Measurements from ENCODE around the gene SNAPC2.

SNAPC2 gene

GRCh38 chr19:7933411-7933810 lies 13.3 kb downstream of the SNAPC2 start:
- Histone ChIP-seq H3F3A (ENCODE audit: insufficient read depth, low read length) (no peaks in the 10 kb centered on the region), H4K20me1 (ENCODE audit: insufficient read depth, low read length) (no peaks in the 10 kb centered on the region), H3K4me1 (ENCODE audit: insufficient read depth, low read length, severe bottlenecking) (no peaks in the 10 kb centered on the region), H3K27me3 (ENCODE audit: insufficient read depth, low read length) (no peaks in the 10 kb centered on the region), H3K9ac (ENCODE audit: low read length) (no peak overlapping the region), H3K36me3 (ENCODE audit: insufficient read depth, low read length) (peaks cover 85% of the 10 kb centered on the region), H3K79me2 (ENCODE audit: insufficient read depth, low read length) (no peaks in the 10 kb centered on the region), H3K9me3 (ENCODE audit: low read length) (no peaks in the 10 kb centered on the region), H3K9me2 (ENCODE audit: low read depth, low read length) (no peaks in the 10 kb centered on the region), H3K4me3 (ENCODE audit: low read depth, low read length, poor library complexity, severe bottlenecking) (no peak overlapping the region), H2AFZ (ENCODE audit: low read length) (no peak overlapping the region), H3K4me2 (ENCODE audit: low read length) (no peak overlapping the region), H3K27ac (ENCODE audit: low read depth, low read length, poor library complexity, severe bottlenecking) (no peak overlapping the region)
- peak; percentile 34; the same call in 1 of the 2 replicates for TF ChIP-seq CTCF (IDR thresholded peaks at IDR 0.05; ENCODE audit: low read length)
- no peak for TF ChIP-seq EZH2 (IDR thresholded peaks at IDR 0.05; ENCODE audit: borderline replicate concordance, low read length)

- Histone ChIP-seq H3K27me3 (ENCODE audit: insufficient read depth, low read length) (no peaks in the 10 kb centered on the region), H4K20me1 (ENCODE audit: insufficient read depth, low read length) (no peaks in the 10 kb centered on the region), H3K36me3 (ENCODE audit: insufficient read depth, low read length) (peaks cover 89% of the 10 kb centered on the region), H2AFZ (ENCODE audit: low read length) (no peak overlapping the region), H3K4me2 (ENCODE audit: low read length) (no peak overlapping the region), H3K9me2 (ENCODE audit: low read depth, low read length) (no peaks in the 10 kb centered on the region), H3K4me1 (ENCODE audit: insufficient read depth, low read length, severe bottlenecking) (no peaks in the 10 kb centered on the region), H3K79me2 (ENCODE audit: insufficient read depth, low read length) (no peaks in the 10 kb centered on the region), H3K4me3 (ENCODE audit: low read depth, low read length, poor library complexity, severe bottlenecking) (no peak overlapping the region), H3K9me3 (ENCODE audit: low read length) (no peaks in the 10 kb centered on the region), H3K27ac (ENCODE audit: low read depth, low read length, poor library complexity, severe bottlenecking) (no peak overlapping the region), H3K9ac (ENCODE audit: low read length) (no peak overlapping the region), H3F3A (ENCODE audit: insufficient read depth, low read length) (no peaks in the 10 kb centered on the region)
- no peak for TF ChIP-seq EZH2 (IDR thresholded peaks at IDR 0.05; ENCODE audit: borderline replicate concordance, low read length)
- TF ChIP-seq CTCF (IDR thresholded peaks at IDR 0.05; ENCODE audit: low read length) = no peak
Measured at GRCh38 chr19:7933828-7934725, 13.9 kb downstream of the SNAPC2 start.

GRCh38 chr19:7934766-7935165 lies 14.6 kb downstream of the SNAPC2 start:
- Histone ChIP-seq H3K4me1 (ENCODE audit: insufficient read depth, low read length, severe bottlenecking) (no peaks in the 10 kb centered on the region), H3K36me3 (ENCODE audit: insufficient read depth, low read length) (peaks cover 88% of the 10 kb centered on the region), H3K79me2 (ENCODE audit: insufficient read depth, low read length) (no peaks in the 10 kb centered on the region), H3K4me2 (ENCODE audit: low read length) (no peak overlapping the region), H3K27me3 (ENCODE audit: insufficient read depth, low read length) (no peaks in the 10 kb centered on the region), H3F3A (ENCODE audit: insufficient read depth, low read length) (no peaks in the 10 kb centered on the region), H3K9ac (ENCODE audit: low read length) (no peak overlapping the region), H3K27ac (ENCODE audit: low read depth, low read length, poor library complexity, severe bottlenecking) (no peak overlapping the region), H3K4me3 (ENCODE audit: low read depth, low read length, poor library complexity, severe bottlenecking) (no peak overlapping the region), H3K9me3 (ENCODE audit: low read length) (no peaks in the 10 kb centered on the region), H4K20me1 (ENCODE audit: insufficient read depth, low read length) (no peaks in the 10 kb centered on the region), H3K9me2 (ENCODE audit: low read depth, low read length) (no peaks in the 10 kb centered on the region), H2AFZ (ENCODE audit: low read length) (no peak overlapping the region)
- TF ChIP-seq EZH2 (IDR thresholded peaks at IDR 0.05; ENCODE audit: borderline replicate concordance, low read length) = no peak
